HG03460 (cell line): ENCODE measurements around the gene GAS2L2.
"Not testable (repeated sequence)": the region's sequence is repeated elsewhere in the genome, so short reads cannot be mapped to it uniquely, and the experiment has no call there.

ENCODE experiments used
- ATAC-seq: cut with Tn5 transposase; IDR thresholded peaks from one replicate; pipeline ENCODE4 v1.9.1; 2021; ENCODE audit not compliant: unreplicated experiment

GAS2L2 gene

GRCh38 chr17:35730400-35731005 lies 22.5 kb downstream of the GAS2L2 start:
- no peak for ATAC-seq

- ATAC-seq, result no peak
Measured at GRCh38 chr17:35729405-35729833, 23.6 kb downstream of the GAS2L2 start.

- no peak for ATAC-seq
Measured at GRCh38 chr17:35728551-35728950, 24.5 kb downstream of the GAS2L2 start.

- ATAC-seq, result no peak
Measured at GRCh38 chr17:35727635-35728034, 25.4 kb downstream of the GAS2L2 start.

GRCh38 chr17:35726953-35727460 lies 26.0 kb downstream of the GAS2L2 start:
- ATAC-seq, result no peak

GRCh38 chr17:35726127-35726952 lies 26.7 kb downstream of the GAS2L2 start:
- no peak for ATAC-seq

GRCh38 chr17:35725802-35726126 lies 27.3 kb downstream of the GAS2L2 start:
- no peak for ATAC-seq

GRCh38 chr17:35725058-35725457 lies 28.0 kb downstream of the GAS2L2 start:
- ATAC-seq, result no peak

GRCh38 chr17:35723735-35724134 lies 29.3 kb downstream of the GAS2L2 start:
- no peak for ATAC-seq

- no peak for ATAC-seq
Measured at GRCh38 chr17:35717475-35717874, 35.6 kb downstream of the GAS2L2 start.

GRCh38 chr17:35716897-35717465 lies 36.1 kb downstream of the GAS2L2 start:
- no peak for ATAC-seq

- no peak for ATAC-seq
Measured at GRCh38 chr17:35716173-35716572, 36.9 kb downstream of the GAS2L2 start.

GRCh38 chr17:35715416-35715815 lies 37.6 kb downstream of the GAS2L2 start:
- no peak for ATAC-seq

GRCh38 chr17:35714988-35715387 lies 38.1 kb downstream of the GAS2L2 start:
- no peak for ATAC-seq

- no peak for ATAC-seq
Measured at GRCh38 chr17:35713069-35713728, 39.8 kb downstream of the GAS2L2 start.

GRCh38 chr17:35710950-35711349 lies 42.1 kb downstream of the GAS2L2 start:
- ATAC-seq, result no peak

GRCh38 chr17:35709874-35710273 lies 43.2 kb downstream of the GAS2L2 start:
- no peak for ATAC-seq

GRCh38 chr17:35708951-35709350 lies 44.1 kb downstream of the GAS2L2 start:
- no peak for ATAC-seq

- no peak for ATAC-seq
Measured at GRCh38 chr17:35708149-35708548, 44.9 kb downstream of the GAS2L2 start.

GRCh38 chr17:35705705-35706104 lies 47.3 kb downstream of the GAS2L2 start:
- no peak for ATAC-seq

- no peak for ATAC-seq
Measured at GRCh38 chr17:35705230-35705629, 47.8 kb downstream of the GAS2L2 start.

GRCh38 chr17:35703308-35703707 lies 49.7 kb downstream of the GAS2L2 start:
- ATAC-seq, result not testable (repeated sequence)
